ENCODE data around the gene GPR15LG. TPM values are rescaled to one million over a fixed set of nuclear protein-coding genes. Genes with fewer than 3 reads are reported as not detected.
A peak's percentile ranks its signal among the peaks of the same experiment; 100 is the strongest.

Gene GPR15LG
- total RNA-seq, 2 experiments from 2014 or later: not detected

GRCh38 chr10:84156768-84157167 is 16.8 kb upstream of the GPR15LG start:
- Mint-ChIP-seq H3K27ac (peak overlapping the region; percentile 54), H3K27me3 (no peaks in the 10 kb centered on the region), H3K9me3 (no peaks in the 10 kb centered on the region), H3K36me3 (ENCODE audit: low read depth) (peaks cover 24% of the 10 kb centered on the region), H3K4me1 (ENCODE audit: low read depth) (peaks cover 48% of the 10 kb centered on the region), H3K4me3 (no peak overlapping the region)
- DNase-seq: peak; percentile 83
- ATAC-seq: peak; percentile 99
- ChIA-PET CTCF (interaction anchor here (0.7 to 6.6 kb wide), 7 partner anchors 9 to 100 kb away, joined by 3 to 42 read pairs (median 6); partner anchors contain the start of gene GHITM), POLR2A (interaction anchor here (0.7 to 1.8 kb wide), 4 partner anchors 8 to 17 kb away, joined by 4 to 5 read pairs (median 4); partner anchors contain the start of gene GHITM)
- intact Hi-C loops (cut with micrococcal nuclease): loop anchor here (5.0 kb wide), 1 partner anchor 46 kb away; no protein-coding TSS in a partner anchor
- no peak for TF ChIP-seq CTCF (IDR thresholded peaks at IDR 0.05)

- DNase-seq (no peak), ATAC-seq (no peak)
- ChIA-PET CTCF (interaction anchor here (3.3 to 6.6 kb wide), 2 partner anchors 10 to 47 kb away, joined by 12 to 42 read pairs; no protein-coding TSS in a partner anchor), POLR2A (interaction anchor here (1.0 kb wide), 1 partner anchor 35 kb away, joined by 3 read pairs; no protein-coding TSS in a partner anchor)
- no peaks in the 10 kb centered on the region for H3K27me3 Mint-ChIP-seq
- intact Hi-C loops (cut with micrococcal nuclease): loop anchor here (5.0 kb wide), 1 partner anchor 44 kb away; no protein-coding TSS in a partner anchor
- H3K36me3 Mint-ChIP-seq (ENCODE audit: low read depth): peaks cover 24% of the 10 kb centered on the region
- H3K9me3 Mint-ChIP-seq: no peaks in the 10 kb centered on the region
- H3K4me3 Mint-ChIP-seq: no peak overlapping the region
- no peak for TF ChIP-seq CTCF (IDR thresholded peaks at IDR 0.05)
- peaks cover 38% of the 10 kb centered on the region for H3K4me1 Mint-ChIP-seq (ENCODE audit: low read depth)
- H3K27ac Mint-ChIP-seq: no peak overlapping the region
Observed at GRCh38 chr10:84158061-84158460, 15.5 kb upstream of the GPR15LG start.

- ATAC-seq: no peak
- POLR2A ChIA-PET: interaction anchor here (1.0 kb wide), 2 partner anchors 16 to 19 kb away, joined by 3 to 4 read pairs; partner anchors contain the start of gene GHITM
- H3K27ac Mint-ChIP-seq: no peak overlapping the region
Observed at GRCh38 chr10:84158550-84158949, 15.1 kb upstream of the GPR15LG start.

GRCh38 chr10:84159076-84159685 is 14.4 kb upstream of the GPR15LG start:
- peaks cover 21% of the 10 kb centered on the region for H3K36me3 Mint-ChIP-seq (ENCODE audit: low read depth)
- DNase-seq (no peak), ATAC-seq (no peak)
- intact Hi-C loops (cut with micrococcal nuclease): loop anchor here (5.0 kb wide), 1 partner anchor 43 kb away; no protein-coding TSS in a partner anchor
- TF ChIP-seq CTCF (IDR thresholded peaks at IDR 0.05): no peak
- H3K4me3 Mint-ChIP-seq: no peak overlapping the region
- peaks cover 31% of the 10 kb centered on the region for H3K4me1 Mint-ChIP-seq (ENCODE audit: low read depth)
- ChIA-PET POLR2A (interaction anchor here (1.0 kb wide), 2 partner anchors 15 to 20 kb away, joined by 3 to 4 read pairs; partner anchors contain the start of gene GHITM), CTCF (interaction anchor here (0.8 to 6.6 kb wide), 6 partner anchors 10 to 105 kb away, joined by 3 to 42 read pairs (median 6); no protein-coding TSS in a partner anchor)
- H3K27ac Mint-ChIP-seq: no peak overlapping the region
- H3K27me3 Mint-ChIP-seq: no peaks in the 10 kb centered on the region
- H3K9me3 Mint-ChIP-seq: no peaks in the 10 kb centered on the region

More at GRCh38 chr10:84158550-84158949, 15.1 kb upstream of the GPR15LG start:
- DNase-seq: no peak
- no peaks in the 10 kb centered on the region for H3K27me3 Mint-ChIP-seq
- no peak overlapping the region for H3K4me3 Mint-ChIP-seq
- intact Hi-C loops (cut with micrococcal nuclease): loop anchor here (5.0 kb wide), 1 partner anchor 44 kb away; no protein-coding TSS in a partner anchor
- TF ChIP-seq CTCF (IDR thresholded peaks at IDR 0.05): no peak
- H3K9me3 Mint-ChIP-seq: no peaks in the 10 kb centered on the region
- CTCF ChIA-PET: interaction anchor here (1.1 to 6.6 kb wide), 3 partner anchors 11 to 105 kb away, joined by 3 to 42 read pairs (median 12); no protein-coding TSS in a partner anchor
- peaks cover 22% of the 10 kb centered on the region for H3K36me3 Mint-ChIP-seq (ENCODE audit: low read depth)
- peaks cover 33% of the 10 kb centered on the region for H3K4me1 Mint-ChIP-seq (ENCODE audit: low read depth)

Data from activated CD8-positive, alpha-beta T cell treated with anti-CD3 and anti-CD28 coated beads for 36 hours (primary cell).